PFSK-1 (cell line): ENCODE data around the gene FOXR1.

Source experiments
- FOXP2 ChIP-seq: optimal IDR thresholded peaks from 2 replicates; pipeline ENCODE3; 2011; ENCODE audit warnings: borderline replicate concordance, control low read depth, inconsistent platforms; ENCODE audit not compliant: insufficient read depth; ENCODE audit errors: extremely low read length, extremely low read depth
- POLR2AphosphoS5 ChIP-seq: IDR thresholded peaks from 2 replicates; pipeline ENCODE4 v1.6.1; 2012; ENCODE audit warnings: low read depth, mild to moderate bottlenecking, control low read depth, low read length, moderate library complexity
- SIN3A ChIP-seq: IDR thresholded peaks from 2 replicates; pipeline ENCODE4 v1.6.1; 2012; ENCODE audit warnings: mild to moderate bottlenecking, low read length, moderate library complexity, borderline replicate concordance; ENCODE audit not compliant: insufficient read depth
- TAF1 ChIP-seq: IDR thresholded peaks from 2 replicates; pipeline ENCODE4 v1.6.1; 2012; ENCODE audit warnings: low read length, control low read depth, borderline replicate concordance; ENCODE audit not compliant: insufficient read depth
- TF ChIP-seq, protein P1 (sequence below), 2 experiments: IDR thresholded peaks; 2 replicates each; pipeline versions ENCODE4 v1.6.1 to v1.8.0; 2011 to 2012; ENCODE audit warnings: low read depth in 2 of 2, low read length in 2 of 2, control low read depth in 1 of 2, inconsistent platforms in 1 of 2, mild to moderate bottlenecking in 1 of 2, moderate library complexity in 1 of 2; ENCODE audit not compliant: insufficient read depth in 1 of 2

Gene FOXR1

DNA sequence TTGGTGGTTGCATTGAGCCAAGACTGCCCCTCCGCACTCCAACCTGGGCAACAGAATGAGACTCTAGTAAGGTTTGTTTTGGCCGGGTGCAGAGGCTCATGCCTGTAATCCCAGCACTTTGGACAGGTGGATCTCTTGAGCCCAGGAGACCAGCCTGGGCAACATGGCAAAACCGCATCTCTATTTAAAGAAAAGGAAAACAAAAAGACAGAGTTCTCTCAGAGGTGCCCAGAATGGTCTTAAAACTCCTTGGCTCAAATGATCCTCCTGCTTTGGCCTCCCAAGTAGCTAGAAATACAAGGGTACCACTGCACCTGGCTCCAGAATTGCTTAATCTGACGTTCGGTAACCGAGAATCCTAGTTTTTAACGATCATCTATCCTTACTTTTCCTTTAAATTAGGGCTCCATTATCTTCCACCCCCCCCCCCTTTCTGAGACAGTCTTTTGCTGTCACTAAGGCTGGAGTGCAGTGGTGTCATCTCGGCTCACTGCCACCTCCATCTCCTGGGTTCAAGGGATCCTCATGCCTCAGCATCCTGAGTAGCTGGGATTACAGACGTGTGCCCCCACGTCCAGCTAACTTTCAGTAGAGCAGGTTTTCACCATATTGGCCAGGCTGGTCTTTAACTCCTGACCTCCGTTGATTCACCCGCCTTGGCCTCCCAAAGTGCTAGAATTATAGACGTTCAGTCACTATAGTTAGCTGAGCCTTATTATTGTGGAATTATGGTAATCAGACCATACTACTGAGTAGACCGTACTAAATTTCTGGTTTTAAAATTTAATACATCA lies 44.9 kb downstream of the FOXR1 start:
- TF ChIP-seq POLR2AphosphoS5: peak; percentile 53; the same call in 1 of the 2 replicates
- TF ChIP-seq FOXP2: no peak

GRCh38 chr11:119018074-119018938 lies 46.7 kb downstream of the FOXR1 start, which contains the start of the genes RPS25 and TRAPPC4:
Gene RPS25, minus strand, starts transcription at chr11:119018343. Its CDS starts 59 bp downstream, at chr11:119018284.
Gene TRAPPC4, plus strand, starts transcription at chr11:119018766. Its CDS starts 30 bp downstream, at chr11:119018796.
- peak; percentile 96 for TF ChIP-seq TAF1
- 0 out of 2 replicates have a peak, but pooled peaks have one; percentile 25 for TF ChIP-seq SIN3A
- TF ChIP-seq POLR2AphosphoS5: peak; percentile 72
- TF ChIP-seq, protein P1, sequence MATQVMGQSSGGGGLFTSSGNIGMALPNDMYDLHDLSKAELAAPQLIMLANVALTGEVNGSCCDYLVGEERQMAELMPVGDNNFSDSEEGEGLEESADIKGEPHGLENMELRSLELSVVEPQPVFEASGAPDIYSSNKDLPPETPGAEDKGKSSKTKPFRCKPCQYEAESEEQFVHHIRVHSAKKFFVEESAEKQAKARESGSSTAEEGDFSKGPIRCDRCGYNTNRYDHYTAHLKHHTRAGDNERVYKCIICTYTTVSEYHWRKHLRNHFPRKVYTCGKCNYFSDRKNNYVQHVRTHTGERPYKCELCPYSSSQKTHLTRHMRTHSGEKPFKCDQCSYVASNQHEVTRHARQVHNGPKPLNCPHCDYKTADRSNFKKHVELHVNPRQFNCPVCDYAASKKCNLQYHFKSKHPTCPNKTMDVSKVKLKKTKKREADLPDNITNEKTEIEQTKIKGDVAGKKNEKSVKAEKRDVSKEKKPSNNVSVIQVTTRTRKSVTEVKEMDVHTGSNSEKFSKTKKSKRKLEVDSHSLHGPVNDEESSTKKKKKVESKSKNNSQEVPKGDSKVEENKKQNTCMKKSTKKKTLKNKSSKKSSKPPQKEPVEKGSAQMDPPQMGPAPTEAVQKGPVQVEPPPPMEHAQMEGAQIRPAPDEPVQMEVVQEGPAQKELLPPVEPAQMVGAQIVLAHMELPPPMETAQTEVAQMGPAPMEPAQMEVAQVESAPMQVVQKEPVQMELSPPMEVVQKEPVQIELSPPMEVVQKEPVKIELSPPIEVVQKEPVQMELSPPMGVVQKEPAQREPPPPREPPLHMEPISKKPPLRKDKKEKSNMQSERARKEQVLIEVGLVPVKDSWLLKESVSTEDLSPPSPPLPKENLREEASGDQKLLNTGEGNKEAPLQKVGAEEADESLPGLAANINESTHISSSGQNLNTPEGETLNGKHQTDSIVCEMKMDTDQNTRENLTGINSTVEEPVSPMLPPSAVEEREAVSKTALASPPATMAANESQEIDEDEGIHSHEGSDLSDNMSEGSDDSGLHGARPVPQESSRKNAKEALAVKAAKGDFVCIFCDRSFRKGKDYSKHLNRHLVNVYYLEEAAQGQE (IDR thresholded peaks at IDR 0.05; ENCODE audit: insufficient read depth in 1 of 2, low read depth in 2 of 2, low read length in 2 of 2): peak in 1 of 2 experiments; percentile 59; a peak in 1 of 4 replicates
- TF ChIP-seq FOXP2: peak; percentile 4

DNA sequence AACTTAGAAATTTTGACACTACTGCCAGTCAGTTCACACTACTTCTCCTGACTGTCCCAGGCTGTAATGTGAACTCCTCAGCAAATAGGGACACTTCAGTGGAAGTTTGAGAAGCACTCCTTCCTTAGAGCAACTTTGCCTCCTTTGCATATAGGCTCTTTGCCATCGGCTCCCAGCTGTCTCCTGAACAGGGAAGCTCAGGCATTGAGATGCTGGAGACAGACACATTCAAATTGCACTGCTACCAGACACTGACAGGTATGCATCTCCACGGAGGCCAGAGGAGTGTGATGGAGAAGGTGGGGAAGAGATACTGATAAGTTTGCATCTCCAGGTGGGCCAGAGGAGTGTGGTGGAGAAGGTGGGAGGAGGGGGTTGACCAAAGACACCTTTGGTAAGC lies 48.4 kb downstream of the FOXR1 start:
- TF ChIP-seq FOXP2 (no peak), SIN3A (no peak), POLR2AphosphoS5 (no peak), TAF1 (no peak)
- TF ChIP-seq, protein P1 (IDR thresholded peaks at IDR 0.05; ENCODE audit: insufficient read depth in 1 of 2, low read depth in 2 of 2, low read length in 2 of 2): no peak

GRCh38 chr11:119021631-119022030 lies 50.1 kb downstream of the FOXR1 start:
- TF ChIP-seq TAF1: no peak
- no peak; the same call in 1 of the 2 replicates for TF ChIP-seq POLR2AphosphoS5
- no peak for TF ChIP-seq FOXP2
- no peak for TF ChIP-seq SIN3A
- TF ChIP-seq, protein P1 (IDR thresholded peaks at IDR 0.05; ENCODE audit: insufficient read depth in 1 of 2, low read depth in 2 of 2, low read length in 2 of 2): no peak

DNA sequence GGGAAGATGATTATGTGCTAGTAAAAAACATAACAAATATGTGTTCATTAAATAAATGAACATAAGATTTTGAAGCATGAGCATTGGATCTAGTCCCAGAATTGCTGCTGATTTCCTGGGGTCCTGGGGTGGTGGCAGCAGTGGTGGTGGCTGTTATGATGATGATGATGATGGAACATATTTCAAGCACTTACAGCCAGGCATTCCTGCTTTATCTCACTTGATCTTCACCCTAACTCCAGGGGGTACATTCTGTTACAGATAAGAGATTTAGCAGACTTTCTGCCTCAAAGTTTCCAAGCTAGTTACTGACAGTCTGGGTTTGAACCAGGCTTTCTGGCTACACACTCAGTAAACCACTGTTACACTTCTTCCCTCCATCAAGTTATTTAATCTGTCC lies 52.2 kb downstream of the FOXR1 start:
- TF ChIP-seq SIN3A: no peak
